Left colon (tissue), 2 donors: Measurements from ENCODE around the gene DHRS12. TPM values are rescaled to one million over a fixed set of nuclear protein-coding genes. Genes with fewer than 3 reads are reported as not detected.

Source experiments
- ATAC-seq: fragments of 200-7000 bp; cut with Tn5 transposase; one replicate; pipeline ENCODE4 v1.9.1; 2020; ENCODE audit warnings: mild to moderate bottlenecking, moderate library complexity
- DNase-seq, 2 donors: peaks; one replicate each; pipeline ENCODE4 v3.0.0-alpha.2; 2020
- intact Hi-C, 2 donors: fragments of 100-400 bp; cut with DNase I in 1 of 2; cut with micrococcal nuclease in 1 of 2; formaldehyde crosslinking; loops; one replicate each; pipeline versions ENCODE4 v1.11.2 to v1.14.0; 2022; cut with DNase I, micrococcal nuclease
- total RNA-seq, 2 donors: library from RNA; stranded (reverse); fragmentation: NEBNext Ultra II Directional; extraction: Animal tissue kit (Norgen Biotek cat#: 25700); gene quantifications; one replicate each; pipeline ENCODE4 v1.2.1, GENCODE V29; 2021
- donor health status: DM: no; HTN: no; CAD: no.
- donor health status: DM: yes; HTN: yes; CAD: no.

The DHRS12 gene
- total RNA-seq, 2 donors from 2014 or later, result 15.2 to 15.3 TPM

GRCh38 chr13:51814825-51815650 lies 11.1 kb upstream of the DHRS12 start:
- intact Hi-C loops, result loop anchor here in 1 of 2 donors (10.0 kb wide), 1 partner anchor 360 kb away; the partner anchor contains the start of gene INTS6
- DNase-seq (peak; percentile 65 to 77), ATAC-seq (peak; percentile 89)

DNA sequence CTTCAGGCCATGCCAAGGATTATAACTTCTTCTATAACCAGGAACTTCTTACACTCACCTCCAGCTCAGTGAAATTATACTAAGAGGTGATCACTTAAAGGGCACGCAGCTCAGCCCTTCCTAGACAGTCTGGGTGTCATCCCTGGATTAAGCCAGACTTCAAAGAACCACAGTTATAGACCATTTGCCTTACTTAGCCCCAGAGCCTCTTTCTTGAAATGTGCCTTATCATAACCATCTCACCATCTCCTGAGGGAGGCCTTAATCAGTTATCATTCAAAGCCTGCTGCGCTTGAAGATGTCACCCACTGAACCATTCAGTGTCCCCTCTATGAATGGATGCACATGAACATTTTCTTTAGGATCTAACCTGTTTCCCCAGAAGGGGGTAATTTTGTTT lies 10.1 kb upstream of the DHRS12 start:
- intact Hi-C loops, result loop anchor here in 1 of 2 donors (10.0 kb wide), 1 partner anchor 359 kb away; the partner anchor contains the start of gene INTS6
- no peak for DNase-seq
- ATAC-seq, result no peak

GRCh38 chr13:51811920-51812451 lies 8.0 kb upstream of the DHRS12 start:
- intact Hi-C loops, result loop anchor here in 1 of 2 donors (10.0 kb wide), 1 partner anchor 357 kb away; the partner anchor contains the start of gene INTS6
- no peak for ATAC-seq
- DNase-seq, result no peak

GRCh38 chr13:51811046-51811445 lies 7.1 kb upstream of the DHRS12 start:
- no peak for DNase-seq
- ATAC-seq, result no peak
- intact Hi-C loops, result loop anchor here in 1 of 2 donors (10.0 kb wide), 1 partner anchor 356 kb away; the partner anchor contains the start of gene INTS6

DNA sequence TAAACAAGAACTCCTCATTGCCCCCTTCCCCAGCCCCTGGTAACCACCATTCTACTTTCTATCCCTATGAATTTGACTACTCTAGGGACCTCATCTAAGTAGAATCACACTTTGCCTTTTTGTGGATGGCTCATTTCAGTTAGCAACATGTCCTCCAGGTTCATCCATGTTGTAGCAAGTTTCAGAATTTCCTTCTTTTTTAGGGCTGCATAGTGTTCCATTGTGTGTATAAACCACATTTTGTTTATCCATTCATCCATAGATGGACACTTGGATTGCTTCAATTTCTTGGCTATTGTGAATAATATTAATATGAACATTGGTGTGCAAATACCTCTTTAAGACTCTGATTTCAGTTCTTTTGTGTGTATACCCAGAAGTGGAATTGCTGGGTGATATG lies 4.8 kb upstream of the DHRS12 start:
- intact Hi-C loops, result loop anchor here in 1 of 2 donors (10.0 kb wide), 1 partner anchor 224 kb away; the partner anchor contains the start of gene WDFY2
- DNase-seq, result no peak
- no peak for ATAC-seq

- intact Hi-C loops, result loop anchor here in 1 of 2 donors (10.0 kb wide), 1 partner anchor 222 kb away; the partner anchor contains the start of gene WDFY2
- ATAC-seq, result no peak
- no peak for DNase-seq
Measured at GRCh38 chr13:51807041-51807440, 3.1 kb upstream of the DHRS12 start.

GRCh38 chr13:51806566-51806965 lies 2.6 kb upstream of the DHRS12 start:
- DNase-seq, result no peak
- no peak for ATAC-seq

GRCh38 chr13:51805925-51806324 lies 2.0 kb upstream of the DHRS12 start:
- intact Hi-C loops, result loop anchor here in 1 of 2 donors (10.0 kb wide), 1 partner anchor 221 kb away; the partner anchor contains the start of gene WDFY2
- DNase-seq (no peak), ATAC-seq (no peak)

More at GRCh38 chr13:51806566-51806965, 2.6 kb upstream of the DHRS12 start:
- intact Hi-C loops, result loop anchor here in 1 of 2 donors (10.0 kb wide), 1 partner anchor 222 kb away; the partner anchor contains the start of gene WDFY2

- intact Hi-C loops, result loop anchor here in 1 of 2 donors (10.0 kb wide), 1 partner anchor 221 kb away; the partner anchor contains the start of gene WDFY2
- DNase-seq, result no peak
- no peak for ATAC-seq
Measured at GRCh38 chr13:51805313-51805712, 1.4 kb upstream of the DHRS12 start.

GRCh38 chr13:51804295-51805172 lies 571 bp upstream of the DHRS12 start:
- ATAC-seq (no peak), DNase-seq (peak in 1 of 2 donors; percentile 52)

GRCh38 chr13:51802631-51803418 lies 1.1 kb downstream of the DHRS12 start:
- DNase-seq (peak in 1 of 2 donors; percentile 37), ATAC-seq (no peak)
- intact Hi-C loops, result loop anchor here in 1 of 2 donors (10.0 kb wide), 1 partner anchor 218 kb away; the partner anchor contains the start of gene WDFY2

More at GRCh38 chr13:51804295-51805172, 571 bp upstream of the DHRS12 start:
- intact Hi-C loops, result loop anchor here in 1 of 2 donors (10.0 kb wide), 1 partner anchor 220 kb away; the partner anchor contains the start of gene WDFY2

DNA sequence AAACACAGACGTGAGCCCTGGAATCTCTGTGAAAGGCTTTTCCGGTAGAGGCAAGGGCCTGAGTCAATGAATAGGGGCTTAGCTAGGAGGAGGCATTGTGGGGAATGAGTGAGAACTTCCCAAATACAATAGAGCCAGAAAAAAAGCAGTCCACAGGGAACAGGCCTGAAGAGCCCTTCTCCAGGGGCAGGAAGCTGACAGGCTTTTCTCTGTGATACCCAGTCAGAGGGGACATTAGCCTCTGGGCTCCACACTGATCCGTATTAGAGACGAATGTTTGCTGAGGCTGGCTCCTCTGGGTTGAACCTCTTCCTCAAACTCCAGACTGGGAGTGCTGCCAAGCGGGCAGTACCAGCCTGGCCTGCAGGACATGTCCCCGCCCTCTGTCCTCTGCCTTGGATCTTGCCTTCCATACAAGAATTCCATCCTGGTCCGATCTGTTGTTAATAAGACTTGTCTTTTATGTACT lies 2.3 kb downstream of the DHRS12 start:
- ATAC-seq, result peak; percentile 56
- intact Hi-C loops, result loop anchor here in 1 of 2 donors (10.0 kb wide), 1 partner anchor 217 kb away; the partner anchor contains the start of gene WDFY2
- DNase-seq, result peak; percentile 88 to 92

DNA sequence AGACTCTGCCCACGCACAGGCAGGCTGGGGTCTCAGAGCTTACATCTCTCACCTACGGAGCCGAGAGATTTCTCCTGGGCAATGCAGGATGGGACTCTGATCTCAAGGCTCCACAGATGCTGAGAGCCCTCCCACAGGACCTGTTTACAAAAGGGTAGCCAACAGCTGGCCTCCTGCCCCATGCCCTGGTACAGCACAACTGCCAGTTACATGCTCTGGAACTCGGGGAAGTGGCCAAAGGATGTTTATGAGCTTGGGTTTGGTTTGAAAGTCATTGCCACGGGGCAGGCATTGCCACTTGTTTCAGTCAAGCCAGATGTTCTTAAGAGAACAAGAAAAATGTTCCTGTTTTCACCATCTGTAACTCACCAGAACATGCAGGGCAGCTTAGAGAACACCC lies 3.5 kb downstream of the DHRS12 start:
- DNase-seq, result peak in 1 of 2 donors; percentile 55
- no peak for ATAC-seq
- intact Hi-C loops, result loop anchor here in 1 of 2 donors (10.0 kb wide), 1 partner anchor 216 kb away; the partner anchor contains the start of gene WDFY2

DNA sequence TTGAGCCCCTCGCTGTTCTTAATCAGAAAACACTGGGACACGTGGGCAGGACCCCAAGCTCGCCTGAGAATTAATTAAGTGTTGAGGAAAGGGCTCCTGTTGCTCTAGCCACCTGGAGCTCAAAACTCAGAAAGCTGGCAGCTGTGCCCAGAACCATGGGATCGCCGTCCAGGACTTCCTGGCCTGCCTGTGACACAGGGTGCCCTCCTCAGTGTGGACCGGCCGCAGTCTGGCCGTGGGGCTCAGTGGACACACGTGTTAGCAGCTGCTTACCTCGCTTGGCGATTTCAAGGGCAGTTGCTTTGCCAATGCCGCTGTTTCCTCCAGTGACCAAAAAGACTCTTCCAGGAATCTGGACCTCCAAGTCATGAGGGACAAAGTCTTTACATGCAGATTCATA lies 4.7 kb downstream of the DHRS12 start:
- DNase-seq (no peak), ATAC-seq (no peak)
- intact Hi-C loops, result no loop called here

DNA sequence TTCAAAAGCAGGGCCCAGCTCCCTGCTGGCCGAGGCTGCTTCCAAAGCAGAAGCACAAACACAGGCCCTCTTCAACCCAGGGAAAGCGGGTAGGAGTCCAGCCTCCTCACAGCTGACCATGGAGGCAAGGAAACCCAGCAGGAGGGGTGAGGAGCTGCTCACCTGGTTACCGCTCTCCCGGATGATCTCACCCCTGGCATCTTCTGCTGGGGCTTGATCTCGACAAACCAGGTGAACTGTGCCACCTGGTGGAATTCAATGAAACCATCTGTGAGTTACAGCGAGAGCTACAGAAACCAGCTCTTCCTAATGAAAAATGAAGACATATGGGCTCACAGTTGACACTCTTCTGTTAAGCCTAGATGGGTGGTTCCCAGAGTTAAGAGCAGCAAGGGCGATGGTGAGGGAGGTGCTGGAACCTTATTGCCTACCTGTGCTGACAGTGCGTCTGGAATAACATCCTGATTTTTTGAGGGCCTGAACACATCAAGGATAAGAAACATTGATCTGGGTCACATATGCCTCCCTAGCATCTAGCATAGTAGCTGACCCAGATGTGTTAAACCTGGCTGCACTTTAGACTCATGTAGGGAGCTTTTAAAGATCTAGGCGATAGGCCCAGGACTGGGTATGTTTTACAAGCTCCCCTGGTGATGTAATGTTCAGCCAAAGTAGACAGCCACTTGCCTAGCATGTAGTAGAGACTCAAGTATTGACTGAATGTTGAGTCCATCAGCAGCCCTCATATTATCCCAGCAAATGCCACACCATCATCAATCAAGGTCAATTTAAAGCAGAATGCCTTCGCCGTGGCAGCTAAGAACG lies 6.1 kb downstream of the DHRS12 start:
- intact Hi-C loops, result no loop called here
- ATAC-seq (peak; percentile 59), DNase-seq (peak; percentile 43 to 51)

GRCh38 chr13:51796546-51796945 lies 7.4 kb downstream of the DHRS12 start:
- DNase-seq, result no peak
- ATAC-seq, result no peak
- intact Hi-C loops, result no loop called here
